ENCODE measurements around the gene KLK4. TPM values are rescaled to one million over a fixed set of nuclear protein-coding genes. Genes with fewer than 3 reads are reported as not detected.
A peak's percentile ranks its signal among the peaks of the same experiment; 100 is the strongest.

KLK4 gene
- total and polyA plus RNA-seq, 8 donors, result not detected

GRCh38 chr19:50909240-50910070 lies 1.7 kb downstream of the KLK4 start:
- Histone ChIP-seq H3K27me3 (peaks cover 12 to 91% (median 50%) of the 10 kb centered on the region in 3 donors), H3K4me1 (peaks cover 0 to 11% (median 8%) of the 10 kb centered on the region in 4 donors), H3K36me3 (no peaks in the 10 kb centered on the region), H3K4me3 (peak overlapping the region in 1 of 4 donors; percentile 6), H3K27ac (no peak overlapping the region), H3K9me3 (no peaks in the 10 kb centered on the region)
- peak; percentile 29 to 41 for DNase-seq
- TF ChIP-seq POLR2A (IDR thresholded peaks at IDR 0.05) (no peak), EP300 (IDR thresholded peaks at IDR 0.05) (no peak), CTCF (IDR thresholded peaks at IDR 0.05) (no peak), POLR2AphosphoS5 (IDR thresholded peaks at IDR 0.05) (no peak)
- intact Hi-C loops (cut with DNase I; ENCODE audit: low total_unique reads), result no loop called here
- 4 to 6% (median 6%) methylated on average over 34 to 36 of the region's 36 CpGs for WGBS, 5 donors

GRCh38 chr19:50908336-50908735 lies 2.9 kb downstream of the KLK4 start:
- Histone ChIP-seq H3K9me3 (no peaks in the 10 kb centered on the region), H3K27me3 (peaks cover 12 to 99% (median 50%) of the 10 kb centered on the region in 3 donors), H3K4me1 (peaks cover 0 to 11% (median 8%) of the 10 kb centered on the region in 4 donors), H3K27ac (no peak overlapping the region), H3K36me3 (no peaks in the 10 kb centered on the region), H3K4me3 (no peak overlapping the region)
- intact Hi-C loops (cut with DNase I; ENCODE audit: low total_unique reads), result no loop called here
- TF ChIP-seq POLR2A (IDR thresholded peaks at IDR 0.05) (no peak), EP300 (IDR thresholded peaks at IDR 0.05) (no peak), CTCF (IDR thresholded peaks at IDR 0.05) (no peak), POLR2AphosphoS5 (IDR thresholded peaks at IDR 0.05) (no peak)
- WGBS, 5 donors, result 55 to 72% (median 60%) methylated on average over 25 of the region's 25 CpGs
- DNase-seq, result no peak

- H3K27ac ChIP-seq, result no peak overlapping the region
- no peak overlapping the region for H3K4me3 ChIP-seq
- TF ChIP-seq POLR2AphosphoS5 (IDR thresholded peaks at IDR 0.05), result no peak
- TF ChIP-seq CTCF (IDR thresholded peaks at IDR 0.05), result peak in 4 of 7 experiments; percentile 14 to 29 (median 20)
- no peak for TF ChIP-seq POLR2A (IDR thresholded peaks at IDR 0.05)
- WGBS, 5 donors, result 13 to 16% (median 14%) methylated on average over 5 of the region's 5 CpGs
- peaks cover 12 to 85% (median 35%) of the 10 kb centered on the region in 3 donors for H3K27me3 ChIP-seq
- H3K4me1 ChIP-seq, result peaks cover 0 to 11% (median 8%) of the 10 kb centered on the region in 4 donors
- H3K36me3 ChIP-seq, result no peaks in the 10 kb centered on the region
- no peaks in the 10 kb centered on the region for H3K9me3 ChIP-seq
- intact Hi-C loops (cut with DNase I; ENCODE audit: low total_unique reads), result no loop called here
- peak; percentile 30 to 51 for DNase-seq
Measured at GRCh38 chr19:50906217-50906616, 5.0 kb downstream of the KLK4 start.

- H3K36me3 ChIP-seq, result no peaks in the 10 kb centered on the region
- no peak overlapping the region for H3K4me3 ChIP-seq
- no peak for DNase-seq
- WGBS, 5 donors, result 57 to 66% (median 63%) methylated on average over 3 to 4 of the region's 4 CpGs
- peaks cover 0 to 72% (median 4%) of the 10 kb centered on the region in 3 donors for H3K27me3 ChIP-seq
- H3K9me3 ChIP-seq, result no peaks in the 10 kb centered on the region
- no peaks in the 10 kb centered on the region for H3K4me1 ChIP-seq
- TF ChIP-seq EP300 (IDR thresholded peaks at IDR 0.05) (no peak), POLR2A (IDR thresholded peaks at IDR 0.05) (no peak), CTCF (IDR thresholded peaks at IDR 0.05) (no peak), POLR2AphosphoS5 (IDR thresholded peaks at IDR 0.05) (no peak)
- no peak overlapping the region for H3K27ac ChIP-seq
- intact Hi-C loops (cut with DNase I; ENCODE audit: low total_unique reads), result no loop called here
Measured at GRCh38 chr19:50902640-50903039, 8.6 kb downstream of the KLK4 start.
